D341Med (cell line): ENCODE results near the gene SFXN5.
"Not testable (repeated sequence)": the region's sequence is repeated elsewhere in the genome, so short reads cannot be mapped to it uniquely, and the experiment has no call there.

Experiments used
- DNase-seq: peaks from one replicate; pipeline ENCODE4 v3.0.0; 2012; ENCODE audit warnings: low spot score

The SFXN5 gene

GRCh38 chr2:73101626-73102256 is 30.2 kb upstream of the SFXN5 start:
- DNase-seq = no peak

- no peak for DNase-seq
Observed at GRCh38 chr2:73100956-73101355, 29.4 kb upstream of the SFXN5 start.

GRCh38 chr2:73099486-73099885 is 28.0 kb upstream of the SFXN5 start:
- DNase-seq = no peak

GRCh38 chr2:73095910-73096309 is 24.4 kb upstream of the SFXN5 start:
- no peak for DNase-seq

GRCh38 chr2:73093601-73094218 is 22.2 kb upstream of the SFXN5 start:
- DNase-seq = not testable (repeated sequence)

DNA sequence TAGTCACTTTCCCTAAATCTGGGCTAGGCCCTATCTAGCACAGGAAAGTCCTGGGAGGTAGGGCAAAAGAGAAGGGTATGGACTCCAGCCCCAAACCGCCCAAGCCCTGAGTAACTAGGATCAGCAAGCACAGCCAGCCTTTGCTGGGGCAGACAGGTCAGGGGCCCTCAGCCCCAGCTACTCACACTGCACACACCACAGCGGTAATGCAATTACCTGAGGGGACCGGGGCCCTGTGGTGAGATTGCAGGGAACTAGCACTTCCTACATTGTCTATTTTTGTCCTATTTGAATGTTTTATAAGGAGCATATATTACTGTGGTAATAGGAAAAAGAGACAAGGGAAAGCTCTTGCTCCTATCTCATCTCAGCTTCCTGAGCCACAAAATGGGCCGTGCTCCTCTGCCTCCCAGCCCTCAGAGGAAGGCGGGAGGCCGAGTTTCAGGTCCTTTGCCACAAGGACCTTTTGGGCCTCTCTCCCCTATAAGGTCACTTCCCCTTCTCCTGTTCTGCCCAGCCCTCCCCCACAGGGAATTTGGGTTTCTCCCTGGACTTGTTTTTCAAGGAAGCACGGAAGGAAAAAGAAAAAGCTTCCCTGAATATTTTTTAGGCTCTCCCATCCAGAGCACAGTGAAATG is 20.8 kb upstream of the SFXN5 start:
- no peak for DNase-seq

GRCh38 chr2:73091696-73092095 is 20.2 kb upstream of the SFXN5 start:
- DNase-seq = peak; percentile 48

DNA sequence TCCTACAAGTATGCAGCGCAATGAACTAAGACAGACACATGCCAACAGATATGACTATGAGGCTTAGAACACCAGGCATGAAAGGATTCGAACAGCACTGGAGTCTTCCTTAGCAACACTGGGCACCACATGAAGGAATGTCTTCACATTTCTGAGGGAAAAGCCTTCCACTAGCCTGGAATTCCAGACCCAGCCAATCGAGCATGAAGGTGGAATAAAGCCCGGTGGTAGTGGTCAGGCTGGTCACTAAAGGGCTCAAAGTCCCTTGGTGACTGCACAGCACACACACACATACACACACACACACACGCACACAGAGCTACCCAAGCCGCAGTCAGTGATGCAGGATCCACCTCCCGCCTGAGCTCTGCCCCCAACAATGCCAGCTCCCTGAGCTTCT is 19.7 kb upstream of the SFXN5 start:
- no peak for DNase-seq

DNA sequence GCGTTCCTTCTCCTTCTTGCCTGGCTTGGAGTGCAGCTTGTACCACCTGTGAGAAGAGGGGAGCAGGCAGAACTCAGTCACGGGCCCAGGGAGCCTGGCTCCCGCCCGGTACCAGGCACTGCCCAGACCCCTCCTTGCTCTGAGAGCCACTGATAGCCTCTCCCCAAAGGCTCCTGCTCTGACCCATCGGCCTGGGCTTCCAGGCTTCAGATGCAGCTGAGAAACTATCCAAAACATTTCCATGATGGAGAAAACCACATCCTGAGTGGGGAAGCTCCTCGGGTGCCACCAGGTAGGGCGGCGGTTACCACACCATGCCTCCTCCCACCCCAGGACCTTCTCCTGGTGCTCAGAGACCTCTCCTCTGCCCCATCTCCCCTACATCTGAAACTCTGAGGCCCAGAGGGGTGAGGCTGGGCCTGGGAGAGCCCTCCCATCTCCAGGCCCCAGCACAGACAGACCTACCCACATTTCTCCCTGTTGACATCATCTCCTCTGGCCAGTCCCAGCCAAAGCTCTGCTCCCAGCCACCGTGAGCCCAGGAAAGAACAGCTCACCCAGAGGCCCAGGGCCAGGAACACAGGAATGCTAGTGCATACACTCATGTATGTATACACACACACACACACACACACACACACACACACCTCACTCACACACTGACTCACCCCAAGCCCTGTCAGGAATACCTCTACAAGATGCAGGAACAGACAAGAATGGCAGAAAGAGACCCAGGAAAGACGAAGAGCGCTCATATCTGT is 17.9 kb upstream of the SFXN5 start:
- DNase-seq = no peak

DNA sequence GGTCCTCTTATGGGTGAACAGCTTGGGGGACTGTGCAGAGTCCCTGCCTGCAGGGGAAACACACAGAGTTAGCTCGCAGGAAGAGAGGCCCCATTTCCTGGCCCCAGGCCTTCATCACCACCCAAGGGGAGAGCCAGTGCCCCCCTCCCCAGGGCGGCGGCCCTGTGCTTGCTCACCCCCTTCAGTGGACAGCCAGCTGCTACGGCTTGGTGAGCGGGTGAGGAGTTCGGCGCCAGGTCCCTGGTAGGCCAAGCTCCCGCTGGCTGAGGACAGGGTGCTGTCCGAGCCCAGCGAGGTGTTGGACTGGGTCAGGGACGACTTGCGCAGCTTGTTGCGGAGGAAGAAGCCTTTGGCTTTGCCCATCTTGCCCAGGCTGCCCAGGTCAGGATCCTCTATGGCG is 17.2 kb upstream of the SFXN5 start:
- DNase-seq = no peak

DNA sequence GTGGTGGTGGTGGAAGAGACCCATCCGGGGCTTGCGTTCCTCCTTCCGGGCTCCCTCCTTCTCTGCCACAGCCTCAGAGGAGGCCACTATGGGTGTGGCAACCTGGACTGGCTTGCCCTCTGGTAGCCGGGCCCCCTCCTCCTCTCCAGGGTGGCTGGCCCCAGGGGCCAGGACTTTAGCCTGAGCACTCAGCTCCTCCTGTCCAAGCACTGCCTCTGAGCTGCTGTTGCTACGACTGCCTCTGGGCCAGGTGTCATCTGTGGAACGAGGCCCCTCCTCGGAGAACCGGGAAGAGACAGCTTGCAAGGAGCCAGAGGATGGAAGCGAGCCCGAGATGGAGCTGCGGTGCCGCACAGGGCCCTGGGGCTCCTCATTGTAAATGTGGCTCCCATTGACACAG is 16.7 kb upstream of the SFXN5 start:
- no peak for DNase-seq

GRCh38 chr2:73087311-73087710 is 15.8 kb upstream of the SFXN5 start:
- no peak for DNase-seq

- DNase-seq = peak; percentile 84
Observed at GRCh38 chr2:73085691-73086090, 14.2 kb upstream of the SFXN5 start.

DNA sequence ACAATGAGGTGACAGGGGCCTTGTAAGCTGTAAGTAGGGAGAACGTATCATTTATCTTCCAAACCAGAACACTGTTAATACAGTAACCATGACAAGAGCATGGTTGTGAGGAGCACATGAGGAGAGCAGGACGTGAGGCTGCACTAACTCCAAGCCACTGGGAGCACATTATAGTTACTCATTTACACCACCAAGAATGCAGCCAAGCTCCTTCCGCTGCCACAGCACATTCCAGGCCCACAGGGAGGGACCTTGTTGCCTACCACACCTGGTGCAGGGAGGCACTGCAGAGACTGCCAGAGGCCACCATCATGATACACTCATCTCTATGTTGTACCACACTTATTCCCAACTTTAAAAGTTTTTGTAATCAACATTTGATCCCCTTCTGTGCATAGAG is 13.5 kb upstream of the SFXN5 start:
- DNase-seq = no peak

GRCh38 chr2:73083886-73084800 is 12.6 kb upstream of the SFXN5 start:
- no peak for DNase-seq

GRCh38 chr2:73082523-73083410 is 11.3 kb upstream of the SFXN5 start:
- no peak for DNase-seq

- DNase-seq = no peak
Observed at GRCh38 chr2:73081181-73081671, 9.7 kb upstream of the SFXN5 start.

- no peak for DNase-seq
Observed at GRCh38 chr2:73080321-73081131, 9.0 kb upstream of the SFXN5 start.

DNA sequence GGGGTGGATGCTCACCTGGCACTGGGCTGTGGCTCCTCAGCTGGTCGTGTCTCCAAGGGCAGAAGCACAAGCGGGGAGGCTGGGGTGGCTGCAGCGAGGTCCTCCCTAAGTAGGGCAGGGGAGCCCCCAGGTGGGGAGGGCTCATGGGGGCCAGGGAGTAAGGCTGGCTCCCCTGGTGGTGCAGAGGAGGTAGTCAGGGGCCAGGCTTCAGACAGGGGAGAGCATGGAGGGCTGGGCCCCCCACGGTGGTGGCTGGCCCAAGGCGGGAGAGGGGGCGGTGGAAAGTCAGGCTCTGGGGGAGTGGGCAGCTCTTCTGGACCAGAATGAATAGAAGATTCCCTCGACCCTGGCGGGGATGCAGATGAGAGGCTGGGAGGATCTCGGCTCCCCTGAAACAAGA is 8.1 kb upstream of the SFXN5 start:
- DNase-seq = no peak
